NCI-H774 (cell line): Measurements from ENCODE around the gene UBFD1.
"Not testable (repeated sequence)": the region's sequence is repeated elsewhere in the genome, so short reads cannot be mapped to it uniquely, and the experiment has no call there.

ENCODE experiments used
- DNase-seq: peaks from one replicate; lab custom pipeline; 2025; lab: John Stamatoyannopoulos, UW

Gene UBFD1

GRCh38 chr16:23567602-23568001, 10.1 kb downstream of the UBFD1 start:
- DNase-seq, result no peak

- no peak for DNase-seq
Observed at GRCh38 chr16:23570992-23571632, 13.6 kb downstream of the UBFD1 start.

- no peak for DNase-seq
Observed at GRCh38 chr16:23571895-23572294, 14.4 kb downstream of the UBFD1 start.

GRCh38 chr16:23572394-23572793, 14.9 kb downstream of the UBFD1 start:
- no peak for DNase-seq

GRCh38 chr16:23573817-23574216, 16.3 kb downstream of the UBFD1 start:
- DNase-seq, result no peak

- no peak for DNase-seq
Observed at GRCh38 chr16:23575834-23576233, 18.3 kb downstream of the UBFD1 start.

GRCh38 chr16:23577493-23577892, 20.0 kb downstream of the UBFD1 start:
- DNase-seq, result no peak

- DNase-seq, result no peak
Observed at GRCh38 chr16:23578101-23578830, 20.7 kb downstream of the UBFD1 start.

GRCh38 chr16:23579371-23579770, 21.8 kb downstream of the UBFD1 start:
- no peak for DNase-seq

- DNase-seq, result no peak
Observed at GRCh38 chr16:23580391-23580790, 22.9 kb downstream of the UBFD1 start.

GRCh38 chr16:23581764-23582163, 24.2 kb downstream of the UBFD1 start:
- no peak for DNase-seq

- DNase-seq, result not testable (repeated sequence)
Observed at GRCh38 chr16:23583271-23583670, 25.7 kb downstream of the UBFD1 start.

GRCh38 chr16:23584186-23585076, 26.9 kb downstream of the UBFD1 start:
- DNase-seq, result no peak

GRCh38 chr16:23587726-23588125, 30.2 kb downstream of the UBFD1 start:
- no peak for DNase-seq

- no peak for DNase-seq
Observed at GRCh38 chr16:23590181-23590580, 32.7 kb downstream of the UBFD1 start.

GRCh38 chr16:23594186-23594585, 36.7 kb downstream of the UBFD1 start:
- DNase-seq, result no peak

GRCh38 chr16:23595246-23595950, 37.9 kb downstream of the UBFD1 start:
- DNase-seq, result no peak

GRCh38 chr16:23595951-23596720, 38.6 kb downstream of the UBFD1 start, which contains the start of gene NDUFAB1:
Gene NDUFAB1, minus strand, starts transcription at chr16:23596316. Its CDS starts 26 bp downstream, at chr16:23596290.
- DNase-seq, result peak; percentile 86

GRCh38 chr16:23597003-23597756, 39.7 kb downstream of the UBFD1 start:
- no peak for DNase-seq

- no peak for DNase-seq
Observed at GRCh38 chr16:23607726-23608125, 50.2 kb downstream of the UBFD1 start.
